ENCODE data around the gene TNNT3.

DNA sequence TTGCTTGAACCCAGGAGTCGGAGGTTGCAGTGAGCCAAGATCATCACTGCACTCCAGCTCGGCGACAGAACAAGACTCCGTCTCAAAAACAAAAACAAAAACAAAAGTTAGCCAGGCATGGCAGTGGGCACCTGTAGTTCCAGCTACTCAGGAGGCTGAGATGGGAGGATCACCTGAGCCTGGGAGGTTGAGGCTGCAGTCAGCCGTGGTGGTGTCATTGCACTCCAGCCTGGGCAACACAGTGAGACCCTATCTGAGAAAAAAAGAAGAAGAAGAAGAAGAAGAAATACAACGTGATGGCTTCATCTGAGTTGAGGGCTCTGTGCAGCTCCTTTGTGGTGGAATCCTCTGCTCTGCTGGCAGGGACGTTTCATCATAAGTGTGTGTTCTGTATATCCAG is 10.0 kb upstream of the TNNT3 start:
- TF ChIP-seq, protein P1, sequence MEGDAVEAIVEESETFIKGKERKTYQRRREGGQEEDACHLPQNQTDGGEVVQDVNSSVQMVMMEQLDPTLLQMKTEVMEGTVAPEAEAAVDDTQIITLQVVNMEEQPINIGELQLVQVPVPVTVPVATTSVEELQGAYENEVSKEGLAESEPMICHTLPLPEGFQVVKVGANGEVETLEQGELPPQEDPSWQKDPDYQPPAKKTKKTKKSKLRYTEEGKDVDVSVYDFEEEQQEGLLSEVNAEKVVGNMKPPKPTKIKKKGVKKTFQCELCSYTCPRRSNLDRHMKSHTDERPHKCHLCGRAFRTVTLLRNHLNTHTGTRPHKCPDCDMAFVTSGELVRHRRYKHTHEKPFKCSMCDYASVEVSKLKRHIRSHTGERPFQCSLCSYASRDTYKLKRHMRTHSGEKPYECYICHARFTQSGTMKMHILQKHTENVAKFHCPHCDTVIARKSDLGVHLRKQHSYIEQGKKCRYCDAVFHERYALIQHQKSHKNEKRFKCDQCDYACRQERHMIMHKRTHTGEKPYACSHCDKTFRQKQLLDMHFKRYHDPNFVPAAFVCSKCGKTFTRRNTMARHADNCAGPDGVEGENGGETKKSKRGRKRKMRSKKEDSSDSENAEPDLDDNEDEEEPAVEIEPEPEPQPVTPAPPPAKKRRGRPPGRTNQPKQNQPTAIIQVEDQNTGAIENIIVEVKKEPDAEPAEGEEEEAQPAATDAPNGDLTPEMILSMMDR (IDR thresholded peaks at IDR 0.05; ENCODE audit: borderline replicate concordance, extremely low read depth, low read length, poor library complexity, severe bottlenecking) = no peak
- TF ChIP-seq EZH2 (IDR thresholded peaks at IDR 0.05; ENCODE audit: borderline replicate concordance, low read depth, low read length, severe bottlenecking) = no peak

All from DND-41 (cell line).